A549 (cell line): ENCODE measurements around the gene DNAJC22.

Experiments
- CEBPB ChIP-seq, 2 experiments: fragments of >200 bp in 1 of 2; sonication (Bioruptor Twin) in 1 of 2; formaldehyde crosslinking in 1 of 2; IDR thresholded peaks; 2 replicates each; pipeline ENCODE4 v1.6.1; 2012 to 2016
- EP300 ChIP-seq, 2 experiments: fragments of >200 bp; sonication (Bioruptor Twin); formaldehyde crosslinking; IDR thresholded peaks; 2 replicates in 1 of 2; 3 replicates in 1 of 2; pipeline ENCODE4 v1.6.1; 2016 to 2017
- JUN ChIP-seq, 2 experiments: fragments of >200 bp; sonication (Bioruptor Twin); formaldehyde crosslinking; IDR thresholded peaks; 2 replicates in 1 of 2; 3 replicates in 1 of 2; pipeline ENCODE4 v1.6.1; 2016 to 2017
- MAFK ChIP-seq: fragments of 450-650 bp; IDR thresholded peaks from 2 replicates; pipeline ENCODE4 v1.6.1; 2014; ENCODE audit not compliant: partially characterized antibody
- MYC ChIP-seq: IDR thresholded peaks from 2 replicates; pipeline ENCODE4 v1.6.1; 2012; ENCODE audit warnings: mild to moderate bottlenecking, inconsistent platforms, low read length, improper control_type of control experiment, borderline replicate concordance
- NPAS2 ChIP-seq: fragments of 250-450 bp; sonication (Bioruptor Pico); IDR thresholded peaks from 2 replicates; pipeline ENCODE4 v1.8.0; 2022; ENCODE audit warnings: mild to moderate bottlenecking, moderate library complexity, borderline replicate concordance
- POLR2A ChIP-seq: IDR thresholded peaks from 2 replicates; pipeline ENCODE4 v1.6.1; 2012; ENCODE audit warnings: mild to moderate bottlenecking, low read length
- TFCP2L1 ChIP-seq: fragments of 250-450 bp; sonication (Bioruptor Pico); IDR thresholded peaks from 2 replicates; pipeline ENCODE4 v1.5.0; 2021; ENCODE audit warnings: mild to moderate bottlenecking
- TF ChIP-seq, protein P1 (sequence below): fragments of >200 bp; sonication (Bioruptor Twin); formaldehyde crosslinking; IDR thresholded peaks from 3 replicates; pipeline ENCODE4 v1.5.1; 2016
- TF ChIP-seq, protein P2 (sequence below): IDR thresholded peaks from 2 replicates; pipeline ENCODE4 v1.6.1; 2012
- TF ChIP-seq, protein P3 (sequence below): fragments of >200 bp; sonication (Bioruptor Twin); formaldehyde crosslinking; IDR thresholded peaks from 3 replicates; pipeline ENCODE4 v1.6.1; 2016
- TF ChIP-seq, protein P4 (sequence below): IDR thresholded peaks from 2 replicates; pipeline ENCODE4 v1.6.1; 2012
- TF ChIP-seq, protein P5 (sequence below): fragments of 450-650 bp; IDR thresholded peaks from 2 replicates; pipeline ENCODE4 v1.6.1; 2014; ENCODE audit warnings: antibody characterized with exemption
- TF ChIP-seq, protein P6 (sequence below): fragments of 200-600 bp; sonication (generic); IDR thresholded peaks from 2 replicates; pipeline ENCODE4 v1.6.1; 2016; ENCODE audit warnings: antibody characterized with exemption, mild to moderate bottlenecking, moderate library complexity

DNA sequence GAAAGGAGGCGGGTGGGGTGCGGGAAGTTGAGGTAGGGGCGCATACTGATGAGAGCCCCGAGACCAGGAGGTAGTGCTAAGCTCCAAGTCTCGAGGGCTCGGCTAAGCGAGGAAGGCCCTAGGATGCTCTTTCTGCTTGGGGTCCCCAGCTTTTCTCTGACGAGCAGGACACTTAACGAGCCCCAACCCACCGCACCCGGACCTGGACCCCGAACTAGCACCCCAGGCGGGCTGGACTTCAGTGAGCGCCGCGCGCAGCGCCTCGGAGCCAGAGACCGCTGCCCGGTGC, 5.0 kb upstream of the DNAJC22 start:
- TF ChIP-seq, protein P1, sequence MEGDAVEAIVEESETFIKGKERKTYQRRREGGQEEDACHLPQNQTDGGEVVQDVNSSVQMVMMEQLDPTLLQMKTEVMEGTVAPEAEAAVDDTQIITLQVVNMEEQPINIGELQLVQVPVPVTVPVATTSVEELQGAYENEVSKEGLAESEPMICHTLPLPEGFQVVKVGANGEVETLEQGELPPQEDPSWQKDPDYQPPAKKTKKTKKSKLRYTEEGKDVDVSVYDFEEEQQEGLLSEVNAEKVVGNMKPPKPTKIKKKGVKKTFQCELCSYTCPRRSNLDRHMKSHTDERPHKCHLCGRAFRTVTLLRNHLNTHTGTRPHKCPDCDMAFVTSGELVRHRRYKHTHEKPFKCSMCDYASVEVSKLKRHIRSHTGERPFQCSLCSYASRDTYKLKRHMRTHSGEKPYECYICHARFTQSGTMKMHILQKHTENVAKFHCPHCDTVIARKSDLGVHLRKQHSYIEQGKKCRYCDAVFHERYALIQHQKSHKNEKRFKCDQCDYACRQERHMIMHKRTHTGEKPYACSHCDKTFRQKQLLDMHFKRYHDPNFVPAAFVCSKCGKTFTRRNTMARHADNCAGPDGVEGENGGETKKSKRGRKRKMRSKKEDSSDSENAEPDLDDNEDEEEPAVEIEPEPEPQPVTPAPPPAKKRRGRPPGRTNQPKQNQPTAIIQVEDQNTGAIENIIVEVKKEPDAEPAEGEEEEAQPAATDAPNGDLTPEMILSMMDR: no peak
- TF ChIP-seq CEBPB (IDR thresholded peaks at IDR 0.05): no peak
- no peak for TF ChIP-seq TFCP2L1 (CRISPR knock-in tag)
- TF ChIP-seq, protein P2, sequence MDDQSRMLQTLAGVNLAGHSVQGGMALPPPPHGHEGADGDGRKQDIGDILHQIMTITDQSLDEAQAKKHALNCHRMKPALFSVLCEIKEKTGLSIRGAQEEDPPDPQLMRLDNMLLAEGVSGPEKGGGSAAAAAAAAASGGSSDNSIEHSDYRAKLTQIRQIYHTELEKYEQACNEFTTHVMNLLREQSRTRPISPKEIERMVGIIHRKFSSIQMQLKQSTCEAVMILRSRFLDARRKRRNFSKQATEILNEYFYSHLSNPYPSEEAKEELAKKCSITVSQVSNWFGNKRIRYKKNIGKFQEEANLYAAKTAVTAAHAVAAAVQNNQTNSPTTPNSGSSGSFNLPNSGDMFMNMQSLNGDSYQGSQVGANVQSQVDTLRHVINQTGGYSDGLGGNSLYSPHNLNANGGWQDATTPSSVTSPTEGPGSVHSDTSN: no peak
- no peak for TF ChIP-seq POLR2A
- TF ChIP-seq JUN (IDR thresholded peaks at IDR 0.05): no peak
- TF ChIP-seq, protein P3, sequence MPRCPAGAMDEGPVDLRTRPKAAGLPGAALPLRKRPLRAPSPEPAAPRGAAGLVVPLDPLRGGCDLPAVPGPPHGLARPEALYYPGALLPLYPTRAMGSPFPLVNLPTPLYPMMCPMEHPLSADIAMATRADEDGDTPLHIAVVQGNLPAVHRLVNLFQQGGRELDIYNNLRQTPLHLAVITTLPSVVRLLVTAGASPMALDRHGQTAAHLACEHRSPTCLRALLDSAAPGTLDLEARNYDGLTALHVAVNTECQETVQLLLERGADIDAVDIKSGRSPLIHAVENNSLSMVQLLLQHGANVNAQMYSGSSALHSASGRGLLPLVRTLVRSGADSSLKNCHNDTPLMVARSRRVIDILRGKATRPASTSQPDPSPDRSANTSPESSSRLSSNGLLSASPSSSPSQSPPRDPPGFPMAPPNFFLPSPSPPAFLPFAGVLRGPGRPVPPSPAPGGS: no peak
- no peak for TF ChIP-seq MAFK
- TF ChIP-seq EP300 (IDR thresholded peaks at IDR 0.05): no peak
- TF ChIP-seq NPAS2: no peak
- TF ChIP-seq, protein P4, sequence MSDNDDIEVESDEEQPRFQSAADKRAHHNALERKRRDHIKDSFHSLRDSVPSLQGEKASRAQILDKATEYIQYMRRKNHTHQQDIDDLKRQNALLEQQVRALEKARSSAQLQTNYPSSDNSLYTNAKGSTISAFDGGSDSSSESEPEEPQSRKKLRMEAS: no peak
- no peak for TF ChIP-seq MYC
- TF ChIP-seq, protein P5, sequence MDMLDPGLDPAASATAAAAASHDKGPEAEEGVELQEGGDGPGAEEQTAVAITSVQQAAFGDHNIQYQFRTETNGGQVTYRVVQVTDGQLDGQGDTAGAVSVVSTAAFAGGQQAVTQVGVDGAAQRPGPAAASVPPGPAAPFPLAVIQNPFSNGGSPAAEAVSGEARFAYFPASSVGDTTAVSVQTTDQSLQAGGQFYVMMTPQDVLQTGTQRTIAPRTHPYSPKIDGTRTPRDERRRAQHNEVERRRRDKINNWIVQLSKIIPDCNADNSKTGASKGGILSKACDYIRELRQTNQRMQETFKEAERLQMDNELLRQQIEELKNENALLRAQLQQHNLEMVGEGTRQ: no peak
- TF ChIP-seq, protein P6, sequence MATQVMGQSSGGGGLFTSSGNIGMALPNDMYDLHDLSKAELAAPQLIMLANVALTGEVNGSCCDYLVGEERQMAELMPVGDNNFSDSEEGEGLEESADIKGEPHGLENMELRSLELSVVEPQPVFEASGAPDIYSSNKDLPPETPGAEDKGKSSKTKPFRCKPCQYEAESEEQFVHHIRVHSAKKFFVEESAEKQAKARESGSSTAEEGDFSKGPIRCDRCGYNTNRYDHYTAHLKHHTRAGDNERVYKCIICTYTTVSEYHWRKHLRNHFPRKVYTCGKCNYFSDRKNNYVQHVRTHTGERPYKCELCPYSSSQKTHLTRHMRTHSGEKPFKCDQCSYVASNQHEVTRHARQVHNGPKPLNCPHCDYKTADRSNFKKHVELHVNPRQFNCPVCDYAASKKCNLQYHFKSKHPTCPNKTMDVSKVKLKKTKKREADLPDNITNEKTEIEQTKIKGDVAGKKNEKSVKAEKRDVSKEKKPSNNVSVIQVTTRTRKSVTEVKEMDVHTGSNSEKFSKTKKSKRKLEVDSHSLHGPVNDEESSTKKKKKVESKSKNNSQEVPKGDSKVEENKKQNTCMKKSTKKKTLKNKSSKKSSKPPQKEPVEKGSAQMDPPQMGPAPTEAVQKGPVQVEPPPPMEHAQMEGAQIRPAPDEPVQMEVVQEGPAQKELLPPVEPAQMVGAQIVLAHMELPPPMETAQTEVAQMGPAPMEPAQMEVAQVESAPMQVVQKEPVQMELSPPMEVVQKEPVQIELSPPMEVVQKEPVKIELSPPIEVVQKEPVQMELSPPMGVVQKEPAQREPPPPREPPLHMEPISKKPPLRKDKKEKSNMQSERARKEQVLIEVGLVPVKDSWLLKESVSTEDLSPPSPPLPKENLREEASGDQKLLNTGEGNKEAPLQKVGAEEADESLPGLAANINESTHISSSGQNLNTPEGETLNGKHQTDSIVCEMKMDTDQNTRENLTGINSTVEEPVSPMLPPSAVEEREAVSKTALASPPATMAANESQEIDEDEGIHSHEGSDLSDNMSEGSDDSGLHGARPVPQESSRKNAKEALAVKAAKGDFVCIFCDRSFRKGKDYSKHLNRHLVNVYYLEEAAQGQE: no peak
